LNCaP clone FGC (cell line): ENCODE results near the gene FDPS.
A peak's percentile ranks its signal among the peaks of the same experiment; 100 is the strongest.

Experiments used
- DNase-seq: peaks from one replicate; pipeline ENCODE4 v3.0.0-alpha.2; 2011; ENCODE audit warnings: low read depth
- H3K4me3 ChIP-seq: 2 replicates; pipeline ENCODE4 v1.5.1; 2011; ENCODE audit warnings: mild to moderate bottlenecking, low read depth, low read length, control low read depth
- CTCF ChIP-seq: IDR thresholded peaks from 2 replicates; pipeline ENCODE4 v1.5.1; 2012; ENCODE audit warnings: mild to moderate bottlenecking; ENCODE audit not compliant: control insufficient read depth, insufficient read depth; ENCODE audit errors: extremely low read depth

The FDPS gene

GRCh38 chr1:155277902-155278688 lies 30.6 kb upstream of the FDPS start:
- peak overlapping the region; percentile 56 for H3K4me3 ChIP-seq
- no peak for DNase-seq
- TF ChIP-seq CTCF, result peak; percentile 47

- no peak for DNase-seq
- no peak for TF ChIP-seq CTCF
- H3K4me3 ChIP-seq, result no peak overlapping the region
Observed at GRCh38 chr1:155278689-155279160, 29.9 kb upstream of the FDPS start.

- DNase-seq, result no peak
- TF ChIP-seq CTCF, result no peak
- no peak overlapping the region for H3K4me3 ChIP-seq
Observed at GRCh38 chr1:155279268-155279667, 29.4 kb upstream of the FDPS start.

GRCh38 chr1:155282488-155283091 lies 26.1 kb upstream of the FDPS start:
- no peak overlapping the region for H3K4me3 ChIP-seq
- no peak for DNase-seq
- no peak for TF ChIP-seq CTCF

- H3K4me3 ChIP-seq, result no peak overlapping the region
- TF ChIP-seq CTCF, result no peak
- DNase-seq, result no peak
Observed at GRCh38 chr1:155284476-155284875, 24.2 kb upstream of the FDPS start.

GRCh38 chr1:155285063-155285462 lies 23.6 kb upstream of the FDPS start:
- no peak for DNase-seq
- H3K4me3 ChIP-seq, result no peak overlapping the region
- no peak for TF ChIP-seq CTCF

- H3K4me3 ChIP-seq, result no peak overlapping the region
- no peak for DNase-seq
- TF ChIP-seq CTCF, result no peak
Observed at GRCh38 chr1:155285631-155286044, 23.0 kb upstream of the FDPS start.
